Vagina (tissue), 2 donors: ENCODE data around the gene ABCG8.

ENCODE experiments used
- POLR2A ChIP-seq, 2 donors: fragments of 450-650 bp; IDR thresholded peaks; one replicate each; pipeline ENCODE4 v1.6.1; 2017; ENCODE audit warnings: antibody characterized with exemption in 2 of 2, mild to moderate bottlenecking in 2 of 2, moderate library complexity in 2 of 2
- POLR2AphosphoS5 ChIP-seq, 2 donors: sonication (generic); formaldehyde crosslinking; IDR thresholded peaks; one replicate each; pipeline ENCODE4 v1.9.0; 2017; ENCODE audit warnings: antibody characterized with exemption in 2 of 2, mild to moderate bottlenecking in 2 of 2, low read depth in 1 of 2; ENCODE audit not compliant: insufficient read depth in 1 of 2
- TF ChIP-seq, protein P1 (sequence below), 3 experiments: fragments of 450-650 bp in 2 of 3; fragments of 200-600 bp in 1 of 3; sonication (generic) in 1 of 3; IDR thresholded peaks; one replicate each; pipeline ENCODE4 v1.5.1; 2017 to 2019; ENCODE audit warnings: antibody characterized with exemption in 3 of 3, mild to moderate bottlenecking in 2 of 3, moderate library complexity in 2 of 3

GRCh38 chr2:43814711-43815110 lies 24.1 kb upstream of the ABCG8 start:
- TF ChIP-seq, protein P1, sequence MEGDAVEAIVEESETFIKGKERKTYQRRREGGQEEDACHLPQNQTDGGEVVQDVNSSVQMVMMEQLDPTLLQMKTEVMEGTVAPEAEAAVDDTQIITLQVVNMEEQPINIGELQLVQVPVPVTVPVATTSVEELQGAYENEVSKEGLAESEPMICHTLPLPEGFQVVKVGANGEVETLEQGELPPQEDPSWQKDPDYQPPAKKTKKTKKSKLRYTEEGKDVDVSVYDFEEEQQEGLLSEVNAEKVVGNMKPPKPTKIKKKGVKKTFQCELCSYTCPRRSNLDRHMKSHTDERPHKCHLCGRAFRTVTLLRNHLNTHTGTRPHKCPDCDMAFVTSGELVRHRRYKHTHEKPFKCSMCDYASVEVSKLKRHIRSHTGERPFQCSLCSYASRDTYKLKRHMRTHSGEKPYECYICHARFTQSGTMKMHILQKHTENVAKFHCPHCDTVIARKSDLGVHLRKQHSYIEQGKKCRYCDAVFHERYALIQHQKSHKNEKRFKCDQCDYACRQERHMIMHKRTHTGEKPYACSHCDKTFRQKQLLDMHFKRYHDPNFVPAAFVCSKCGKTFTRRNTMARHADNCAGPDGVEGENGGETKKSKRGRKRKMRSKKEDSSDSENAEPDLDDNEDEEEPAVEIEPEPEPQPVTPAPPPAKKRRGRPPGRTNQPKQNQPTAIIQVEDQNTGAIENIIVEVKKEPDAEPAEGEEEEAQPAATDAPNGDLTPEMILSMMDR (IDR thresholded peaks at IDR 0.05), result no peak
- TF ChIP-seq POLR2A (IDR thresholded peaks at IDR 0.05) (no peak), POLR2AphosphoS5 (IDR thresholded peaks at IDR 0.05; ENCODE audit: insufficient read depth in 1 of 2, low read depth in 1 of 2) (no peak)
